ENCODE results near the gene OSM.
"Not testable (repeated sequence)": the region's sequence is repeated elsewhere in the genome, so short reads cannot be mapped to it uniquely, and the experiment has no call there.

OSM gene

GRCh38 chr22:30226192-30226832 lies 40.3 kb downstream of the OSM start:
- DNase-seq (ENCODE audit: low read depth), result no peak

GRCh38 chr22:30225220-30225927 lies 41.3 kb downstream of the OSM start:
- DNase-seq (ENCODE audit: low read depth), result no peak

DNA sequence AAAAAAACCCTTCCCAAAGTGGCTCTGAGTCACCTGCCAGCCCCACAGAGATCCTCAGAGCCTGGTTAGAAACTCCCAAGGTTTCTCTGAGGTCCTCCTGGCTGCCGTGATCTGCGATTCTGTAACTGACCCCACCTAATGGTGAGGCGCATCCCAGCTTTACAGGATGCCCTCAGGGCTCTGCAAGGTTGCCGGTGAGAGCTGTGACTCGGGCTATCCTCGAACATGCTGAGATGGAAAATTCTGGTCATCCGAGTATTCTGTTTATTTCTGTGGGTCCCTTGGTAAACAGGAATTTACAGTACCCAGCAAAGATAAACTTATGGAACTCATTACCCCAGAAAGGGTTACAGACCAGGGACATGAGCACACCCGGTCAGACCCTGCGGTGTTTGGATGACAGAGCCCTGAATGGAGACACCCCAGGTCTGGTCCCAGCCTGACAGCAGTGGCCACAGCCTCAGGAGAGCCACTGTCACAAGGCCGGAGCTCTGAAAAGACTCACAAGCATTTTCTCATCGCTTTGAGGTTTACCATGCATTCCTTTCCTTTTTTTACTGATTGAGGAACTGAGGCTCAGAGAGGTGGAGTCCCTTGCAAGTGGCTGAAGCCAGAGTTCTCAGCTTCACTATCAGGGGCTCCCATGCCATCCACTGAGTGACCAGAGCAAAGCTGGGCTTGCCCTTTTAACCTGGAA lies 42.3 kb downstream of the OSM start:
- no peak for DNase-seq (ENCODE audit: low read depth)

DNA sequence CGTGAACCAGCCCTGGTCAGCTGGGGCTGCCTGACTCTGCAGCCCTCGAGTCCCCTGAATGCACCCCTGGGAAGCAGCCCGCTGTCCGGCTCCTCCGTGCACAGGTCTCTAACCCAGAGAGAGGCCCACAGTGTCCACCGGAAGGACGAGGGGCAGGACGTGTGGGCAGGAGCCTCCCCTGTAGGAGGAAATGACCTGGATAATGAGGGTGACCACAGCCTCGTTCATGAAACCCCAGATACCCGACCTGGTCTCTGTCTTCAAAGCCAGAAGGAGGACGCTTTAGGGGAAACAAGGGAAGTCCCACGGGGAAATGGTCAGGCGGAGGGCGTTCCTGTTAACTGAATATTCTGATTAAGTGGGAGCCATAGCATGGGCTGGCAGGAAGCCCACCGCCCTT lies 43.3 kb downstream of the OSM start:
- DNase-seq (ENCODE audit: low read depth), result no peak

DNA sequence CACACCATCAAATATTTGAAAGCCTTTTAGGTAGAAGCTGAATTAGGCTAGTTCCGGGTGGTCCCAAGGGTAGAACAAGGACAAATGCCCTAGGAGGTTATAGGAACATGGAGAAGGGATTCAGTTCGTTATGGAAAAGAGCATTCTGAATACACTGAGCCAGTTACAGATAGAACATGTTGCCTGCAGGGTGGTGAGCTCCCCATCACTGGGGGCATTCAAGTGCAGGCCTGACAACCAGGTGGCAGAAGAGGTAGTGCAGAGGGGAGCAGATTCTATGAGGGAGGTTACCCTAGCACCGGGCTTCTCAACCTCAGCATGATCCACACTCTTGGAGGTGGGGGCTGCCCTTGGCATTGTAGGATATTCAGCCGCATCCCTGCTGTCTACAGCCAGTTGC lies 44.3 kb downstream of the OSM start:
- no peak for DNase-seq (ENCODE audit: low read depth)

DNA sequence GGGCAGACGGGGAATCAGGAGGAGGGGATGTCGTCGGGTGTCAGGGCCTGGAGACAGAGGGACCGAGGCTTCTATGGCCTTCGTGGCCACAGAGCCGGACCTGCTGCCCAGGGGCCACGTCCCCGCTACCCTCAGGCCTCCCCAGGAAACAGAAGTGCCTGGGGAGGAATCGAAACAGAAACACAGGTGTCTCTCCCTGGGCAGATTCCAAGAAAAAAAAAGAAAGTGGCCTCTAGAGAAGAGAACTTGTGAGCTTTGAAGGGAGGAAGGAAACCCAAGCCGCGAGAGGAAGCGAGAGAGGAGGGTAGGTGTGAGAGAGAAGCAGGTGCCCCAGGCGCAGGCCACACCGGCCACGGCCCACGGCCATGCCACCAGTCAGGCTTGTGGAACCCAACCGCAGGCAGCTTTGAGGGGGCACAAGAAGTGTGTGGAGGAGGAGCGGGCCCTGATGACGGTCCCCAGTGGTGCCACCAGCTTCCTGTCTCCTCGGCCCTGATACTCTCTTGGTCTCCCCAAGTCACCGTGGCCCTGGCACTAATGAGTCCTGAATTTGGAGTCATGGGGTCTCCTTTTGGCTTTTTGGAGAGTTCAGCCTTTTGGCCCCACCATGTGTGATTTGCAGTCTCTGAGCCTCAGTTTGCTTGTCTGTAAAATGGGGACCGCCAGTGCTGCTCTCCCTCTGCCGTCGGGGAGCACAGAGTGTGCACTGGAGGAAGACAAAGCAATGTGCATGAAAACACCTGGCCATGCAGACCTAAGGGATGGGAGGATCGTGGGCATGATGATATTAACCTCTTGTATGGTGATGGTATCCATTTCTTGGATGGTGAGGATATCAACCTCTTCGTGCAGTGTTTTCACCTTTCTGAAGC lies 45.3 kb downstream of the OSM start:
- peak; percentile 21 for DNase-seq (ENCODE audit: low read depth)

GRCh38 chr22:30220338-30221012 lies 46.2 kb downstream of the OSM start:
- DNase-seq (ENCODE audit: low read depth), result no peak

DNA sequence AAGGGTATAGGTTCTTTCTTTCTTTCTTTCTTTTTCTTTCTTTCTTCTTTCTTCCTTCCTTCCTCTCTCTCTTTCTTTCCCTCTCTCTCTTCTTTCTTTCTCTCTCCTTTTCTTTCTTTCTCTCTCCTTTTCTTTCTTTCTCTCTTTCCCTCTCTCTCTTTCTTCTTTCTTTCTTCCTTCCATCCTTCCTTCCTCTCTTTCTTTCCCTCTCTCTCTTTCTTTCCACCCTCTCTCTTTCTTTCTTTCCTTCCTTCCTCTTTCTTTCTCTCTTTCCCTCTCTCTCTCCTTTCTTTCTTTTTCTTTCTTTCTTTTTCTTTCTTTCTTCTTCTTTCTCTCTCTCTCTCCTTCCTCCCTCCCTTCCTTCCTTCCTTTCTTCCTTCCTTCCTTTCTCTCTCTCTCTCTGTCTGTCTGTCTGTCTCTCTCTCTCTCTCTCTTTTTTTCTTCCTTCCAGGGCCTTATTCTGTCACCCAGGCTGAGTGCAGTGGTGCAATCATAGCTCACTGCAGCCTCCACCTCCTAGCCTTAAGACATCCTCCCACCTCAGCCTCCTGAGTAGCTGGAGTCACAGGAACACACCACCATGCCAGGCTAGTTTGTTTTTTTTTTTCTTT lies 46.9 kb downstream of the OSM start:
- DNase-seq (ENCODE audit: low read depth), result no peak

DNA sequence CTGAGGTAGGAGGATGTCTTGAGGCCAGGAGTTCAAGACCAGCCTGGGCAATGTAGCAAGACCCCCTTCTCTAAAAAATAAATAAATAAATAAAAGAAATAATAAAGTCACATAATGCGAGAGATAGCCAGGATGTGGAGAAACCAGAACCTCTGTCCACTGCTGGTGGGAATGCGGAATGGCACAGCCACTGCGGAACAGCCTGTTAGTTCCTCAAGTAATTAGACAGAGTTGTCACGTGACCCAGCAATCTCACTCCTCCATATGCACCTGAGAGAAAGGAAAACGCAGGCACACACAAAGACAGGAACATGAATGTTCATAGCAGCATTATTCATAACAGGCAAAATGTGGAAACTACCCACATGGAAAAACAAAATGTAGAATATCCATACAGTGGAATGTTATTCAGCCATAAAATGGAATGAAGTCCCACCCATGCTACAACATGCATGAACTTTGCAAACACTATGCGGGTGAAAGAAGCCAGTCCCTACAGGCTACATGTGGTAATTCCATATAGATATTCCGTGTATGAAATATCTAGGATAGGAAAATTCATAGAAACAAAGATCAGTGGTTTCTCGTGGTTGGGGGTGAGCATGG lies 47.5 kb downstream of the OSM start:
- no peak for DNase-seq (ENCODE audit: low read depth)

- DNase-seq (ENCODE audit: low read depth), result no peak
Observed at GRCh38 chr22:30217698-30218560, 48.7 kb downstream of the OSM start.

DNA sequence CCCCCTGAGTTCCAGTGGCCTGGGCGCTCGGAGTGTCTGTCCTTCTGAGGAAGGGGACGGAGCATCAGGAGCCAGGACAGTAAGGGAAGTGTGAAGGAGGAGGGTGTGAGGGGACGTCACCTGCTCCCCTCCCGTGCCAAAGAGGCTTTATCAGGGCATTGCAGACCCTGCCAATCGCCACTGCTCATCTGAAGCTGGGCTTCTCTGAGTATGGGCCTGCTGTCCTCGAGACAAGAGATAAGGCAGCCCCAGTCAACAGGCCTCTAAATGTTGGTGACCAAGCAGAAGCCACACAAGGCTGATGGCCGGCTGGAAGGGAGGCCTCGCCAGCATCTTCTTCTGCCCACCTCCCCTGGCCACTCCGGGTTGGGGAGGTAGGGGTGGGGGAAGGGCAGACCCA lies 49.9 kb downstream of the OSM start:
- DNase-seq (ENCODE audit: low read depth), result no peak

GRCh38 chr22:30216272-30216671 lies 50.4 kb downstream of the OSM start:
- not testable (repeated sequence) for DNase-seq (ENCODE audit: low read depth)

- no peak for DNase-seq (ENCODE audit: low read depth)
Observed at GRCh38 chr22:30214703-30215407, 51.8 kb downstream of the OSM start.

- no peak for DNase-seq (ENCODE audit: low read depth)
Observed at GRCh38 chr22:30212996-30213441, 53.6 kb downstream of the OSM start.
